ENCODE data around the gene TOP3A. TPM values are rescaled to one million over a fixed set of nuclear protein-coding genes. Genes with fewer than 3 reads are reported as not detected.

The TOP3A gene
- total and polyA plus RNA-seq, 2 of the 13 experiments (the other 11 are each of a cell fraction or from before 2014, with no cell fraction given) = 16.9 to 36.8 TPM

DNA sequence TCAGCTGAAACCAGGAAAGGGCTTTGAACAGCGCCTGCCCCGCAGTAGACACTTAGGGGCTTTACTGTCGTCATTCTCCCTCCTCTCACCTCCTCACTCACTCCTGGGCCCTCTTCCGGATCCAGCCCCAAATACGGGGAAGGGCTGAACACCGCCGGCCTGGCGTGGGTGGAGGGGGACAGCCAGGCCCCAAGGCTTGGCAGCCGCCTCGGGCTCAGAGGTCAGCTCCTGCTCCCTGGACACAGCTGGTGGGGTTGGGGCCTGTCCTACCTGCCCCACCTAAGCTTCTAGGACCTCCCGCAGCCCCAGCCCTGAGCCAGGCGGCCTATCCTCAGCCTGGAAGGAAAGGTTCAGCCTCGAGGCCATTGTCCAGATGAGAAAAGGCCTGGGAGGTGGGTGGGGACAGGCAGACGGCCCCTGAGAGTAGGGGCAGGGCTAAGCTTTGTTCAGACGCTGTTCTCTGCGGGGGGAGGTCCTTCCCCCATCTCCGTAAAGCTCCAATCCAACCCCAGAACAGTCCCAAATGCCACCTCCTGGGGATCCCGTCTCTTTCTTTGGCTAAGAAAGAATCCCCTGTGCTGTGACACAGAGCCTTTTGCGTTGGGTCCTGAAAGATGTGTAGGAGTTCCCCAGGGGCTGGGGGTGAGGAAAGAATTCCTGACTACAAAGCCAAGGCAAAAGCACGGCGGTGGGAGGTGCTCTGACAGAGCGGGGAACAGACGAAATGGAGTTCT lies 90.2 kb downstream of the TOP3A start (continued):
- TF ChIP-seq, protein P1, sequence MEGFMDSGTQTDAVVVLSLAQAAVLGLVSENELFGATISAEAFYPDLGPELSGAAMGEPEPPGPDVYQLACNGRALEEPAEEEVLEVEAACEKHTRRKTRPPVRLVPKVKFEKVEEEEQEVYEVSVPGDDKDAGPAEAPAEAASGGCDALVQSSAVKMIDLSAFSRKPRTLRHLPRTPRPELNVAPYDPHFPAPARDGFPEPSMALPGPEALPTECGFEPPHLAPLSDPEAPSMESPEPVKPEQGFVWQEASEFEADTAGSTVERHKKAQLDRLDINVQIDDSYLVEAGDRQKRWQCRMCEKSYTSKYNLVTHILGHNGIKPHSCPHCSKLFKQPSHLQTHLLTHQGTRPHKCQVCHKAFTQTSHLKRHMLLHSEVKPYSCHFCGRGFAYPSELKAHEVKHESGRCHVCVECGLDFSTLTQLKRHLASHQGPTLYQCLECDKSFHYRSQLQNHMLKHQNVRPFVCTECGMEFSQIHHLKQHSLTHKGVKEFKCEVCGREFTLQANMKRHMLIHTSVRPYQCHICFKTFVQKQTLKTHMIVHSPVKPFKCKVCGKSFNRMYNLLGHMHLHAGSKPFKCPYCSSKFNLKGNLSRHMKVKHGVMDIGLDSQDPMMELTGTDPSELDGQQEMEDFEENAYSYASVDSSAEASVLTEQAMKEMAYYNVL (CRISPR knock-in tag; IDR thresholded peaks at IDR 0.05; ENCODE audit: borderline replicate concordance) = peak; percentile 12; the same call in 1 of the 2 replicates
- TF ChIP-seq SOX5 (CRISPR knock-in tag; IDR thresholded peaks at IDR 0.05; ENCODE audit: borderline replicate concordance) = peak; percentile 10; the same call in 1 of the 2 replicates
- TF ChIP-seq ZNF451 (CRISPR knock-in tag; IDR thresholded peaks at IDR 0.05) = 0 out of 2 replicates have a peak, but pooled peaks have one; percentile 6
- TF ChIP-seq MAFF (IDR thresholded peaks at IDR 0.05; ENCODE audit: low read depth, low read length) = no peak
- 0 out of 2 replicates have a peak, but pooled peaks have one; percentile 3 for TF ChIP-seq ETV5 (CRISPR knock-in tag; IDR thresholded peaks at IDR 0.05; ENCODE audit: borderline replicate concordance)
- TF ChIP-seq, protein P2, sequence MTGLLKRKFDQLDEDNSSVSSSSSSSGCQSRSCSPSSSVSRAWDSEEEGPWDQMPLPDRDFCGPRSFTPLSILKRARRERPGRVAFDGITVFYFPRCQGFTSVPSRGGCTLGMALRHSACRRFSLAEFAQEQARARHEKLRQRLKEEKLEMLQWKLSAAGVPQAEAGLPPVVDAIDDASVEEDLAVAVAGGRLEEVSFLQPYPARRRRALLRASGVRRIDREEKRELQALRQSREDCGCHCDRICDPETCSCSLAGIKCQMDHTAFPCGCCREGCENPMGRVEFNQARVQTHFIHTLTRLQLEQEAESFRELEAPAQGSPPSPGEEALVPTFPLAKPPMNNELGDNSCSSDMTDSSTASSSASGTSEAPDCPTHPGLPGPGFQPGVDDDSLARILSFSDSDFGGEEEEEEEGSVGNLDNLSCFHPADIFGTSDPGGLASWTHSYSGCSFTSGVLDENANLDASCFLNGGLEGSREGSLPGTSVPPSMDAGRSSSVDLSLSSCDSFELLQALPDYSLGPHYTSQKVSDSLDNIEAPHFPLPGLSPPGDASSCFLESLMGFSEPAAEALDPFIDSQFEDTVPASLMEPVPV (CRISPR knock-in tag; IDR thresholded peaks at IDR 0.05) = peak; percentile 28; the same call in 1 of the 2 replicates
- no peak for TF ChIP-seq CC2D1A (CRISPR knock-in tag; IDR thresholded peaks at IDR 0.05)
- TF ChIP-seq, protein P3, sequence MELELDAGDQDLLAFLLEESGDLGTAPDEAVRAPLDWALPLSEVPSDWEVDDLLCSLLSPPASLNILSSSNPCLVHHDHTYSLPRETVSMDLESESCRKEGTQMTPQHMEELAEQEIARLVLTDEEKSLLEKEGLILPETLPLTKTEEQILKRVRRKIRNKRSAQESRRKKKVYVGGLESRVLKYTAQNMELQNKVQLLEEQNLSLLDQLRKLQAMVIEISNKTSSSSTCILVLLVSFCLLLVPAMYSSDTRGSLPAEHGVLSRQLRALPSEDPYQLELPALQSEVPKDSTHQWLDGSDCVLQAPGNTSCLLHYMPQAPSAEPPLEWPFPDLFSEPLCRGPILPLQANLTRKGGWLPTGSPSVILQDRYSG (CRISPR knock-in tag; IDR thresholded peaks at IDR 0.05) = no peak
- TF ChIP-seq GABPB1 (CRISPR knock-in tag; IDR thresholded peaks at IDR 0.05) = peak; percentile 62
- TF ChIP-seq PHF8 (CRISPR knock-in tag; IDR thresholded peaks at IDR 0.05) = peak; percentile 73
- TF ChIP-seq SAP130 (CRISPR knock-in tag; IDR thresholded peaks at IDR 0.05; ENCODE audit: low read depth) = peak; percentile 56
- TF ChIP-seq, protein P4, sequence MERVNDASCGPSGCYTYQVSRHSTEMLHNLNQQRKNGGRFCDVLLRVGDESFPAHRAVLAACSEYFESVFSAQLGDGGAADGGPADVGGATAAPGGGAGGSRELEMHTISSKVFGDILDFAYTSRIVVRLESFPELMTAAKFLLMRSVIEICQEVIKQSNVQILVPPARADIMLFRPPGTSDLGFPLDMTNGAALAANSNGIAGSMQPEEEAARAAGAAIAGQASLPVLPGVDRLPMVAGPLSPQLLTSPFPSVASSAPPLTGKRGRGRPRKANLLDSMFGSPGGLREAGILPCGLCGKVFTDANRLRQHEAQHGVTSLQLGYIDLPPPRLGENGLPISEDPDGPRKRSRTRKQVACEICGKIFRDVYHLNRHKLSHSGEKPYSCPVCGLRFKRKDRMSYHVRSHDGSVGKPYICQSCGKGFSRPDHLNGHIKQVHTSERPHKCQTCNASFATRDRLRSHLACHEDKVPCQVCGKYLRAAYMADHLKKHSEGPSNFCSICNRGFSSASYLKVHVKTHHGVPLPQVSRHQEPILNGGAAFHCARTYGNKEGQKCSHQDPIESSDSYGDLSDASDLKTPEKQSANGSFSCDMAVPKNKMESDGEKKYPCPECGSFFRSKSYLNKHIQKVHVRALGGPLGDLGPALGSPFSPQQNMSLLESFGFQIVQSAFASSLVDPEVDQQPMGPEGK (CRISPR knock-in tag; IDR thresholded peaks at IDR 0.05) = peak; percentile 90
- TF ChIP-seq KDM6A (CRISPR knock-in tag; IDR thresholded peaks at IDR 0.05; ENCODE audit: low read depth) = peak; percentile 17; the same call in 1 of the 2 replicates
- peak; percentile 41; the same call in 1 of the 2 replicates for TF ChIP-seq ZSCAN31 (CRISPR knock-in tag; IDR thresholded peaks at IDR 0.05; ENCODE audit: low read depth)
- TF ChIP-seq RARA (CRISPR knock-in tag; IDR thresholded peaks at IDR 0.05) = peak; percentile 8; the same call in 1 of the 2 replicates
- peak in 1 of 2 experiments; percentile 37; a peak in 1 of 4 replicates for TF ChIP-seq KLF16 (CRISPR knock-in tag; IDR thresholded peaks at IDR 0.05)
- TF ChIP-seq, protein P5, sequence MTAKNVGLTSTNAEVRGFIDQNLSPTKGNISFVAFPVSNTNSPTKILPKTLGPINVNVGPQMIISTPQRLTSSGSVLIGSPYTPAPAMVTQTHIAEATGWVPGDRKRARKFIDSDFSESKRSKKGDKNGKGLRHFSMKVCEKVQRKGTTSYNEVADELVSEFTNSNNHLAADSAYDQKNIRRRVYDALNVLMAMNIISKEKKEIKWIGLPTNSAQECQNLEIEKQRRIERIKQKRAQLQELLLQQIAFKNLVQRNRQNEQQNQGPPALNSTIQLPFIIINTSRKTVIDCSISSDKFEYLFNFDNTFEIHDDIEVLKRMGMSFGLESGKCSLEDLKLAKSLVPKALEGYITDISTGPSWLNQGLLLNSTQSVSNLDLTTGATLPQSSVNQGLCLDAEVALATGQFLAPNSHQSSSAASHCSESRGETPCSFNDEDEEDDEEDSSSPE (CRISPR knock-in tag; IDR thresholded peaks at IDR 0.05) = peak; percentile 30; the same call in 1 of the 2 replicates
- TF ChIP-seq, protein P6, sequence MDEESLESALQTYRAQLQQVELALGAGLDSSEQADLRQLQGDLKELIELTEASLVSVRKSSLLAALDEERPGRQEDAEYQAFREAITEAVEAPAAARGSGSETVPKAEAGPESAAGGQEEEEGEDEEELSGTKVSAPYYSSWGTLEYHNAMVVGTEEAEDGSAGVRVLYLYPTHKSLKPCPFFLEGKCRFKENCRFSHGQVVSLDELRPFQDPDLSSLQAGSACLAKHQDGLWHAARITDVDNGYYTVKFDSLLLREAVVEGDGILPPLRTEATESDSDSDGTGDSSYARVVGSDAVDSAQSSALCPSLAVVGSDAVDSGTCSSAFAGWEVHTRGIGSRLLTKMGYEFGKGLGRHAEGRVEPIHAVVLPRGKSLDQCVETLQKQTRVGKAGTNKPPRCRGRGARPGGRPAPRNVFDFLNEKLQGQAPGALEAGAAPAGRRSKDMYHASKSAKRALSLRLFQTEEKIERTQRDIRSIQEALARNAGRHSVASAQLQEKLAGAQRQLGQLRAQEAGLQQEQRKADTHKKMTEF (CRISPR knock-in tag; IDR thresholded peaks at IDR 0.05) = peak; percentile 27; the same call in 1 of the 2 replicates

All from HepG2 (cell line).